ENCODE data around the gene GP9.

- TF ChIP-seq, protein P1, sequence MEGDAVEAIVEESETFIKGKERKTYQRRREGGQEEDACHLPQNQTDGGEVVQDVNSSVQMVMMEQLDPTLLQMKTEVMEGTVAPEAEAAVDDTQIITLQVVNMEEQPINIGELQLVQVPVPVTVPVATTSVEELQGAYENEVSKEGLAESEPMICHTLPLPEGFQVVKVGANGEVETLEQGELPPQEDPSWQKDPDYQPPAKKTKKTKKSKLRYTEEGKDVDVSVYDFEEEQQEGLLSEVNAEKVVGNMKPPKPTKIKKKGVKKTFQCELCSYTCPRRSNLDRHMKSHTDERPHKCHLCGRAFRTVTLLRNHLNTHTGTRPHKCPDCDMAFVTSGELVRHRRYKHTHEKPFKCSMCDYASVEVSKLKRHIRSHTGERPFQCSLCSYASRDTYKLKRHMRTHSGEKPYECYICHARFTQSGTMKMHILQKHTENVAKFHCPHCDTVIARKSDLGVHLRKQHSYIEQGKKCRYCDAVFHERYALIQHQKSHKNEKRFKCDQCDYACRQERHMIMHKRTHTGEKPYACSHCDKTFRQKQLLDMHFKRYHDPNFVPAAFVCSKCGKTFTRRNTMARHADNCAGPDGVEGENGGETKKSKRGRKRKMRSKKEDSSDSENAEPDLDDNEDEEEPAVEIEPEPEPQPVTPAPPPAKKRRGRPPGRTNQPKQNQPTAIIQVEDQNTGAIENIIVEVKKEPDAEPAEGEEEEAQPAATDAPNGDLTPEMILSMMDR (conservative IDR thresholded peaks at IDR 0.05; ENCODE audit: low read length) = no peak
- no peak for TF ChIP-seq EZH2phosphoT487 (IDR thresholded peaks at IDR 0.05; ENCODE audit: borderline replicate concordance)
Observed at GRCh38 chr3:129046732-129047552, 13.6 kb upstream of the GP9 start.

Data from Loucy (cell line).